ENCODE data around the gene MST1. TPM values are rescaled to one million over a fixed set of nuclear protein-coding genes. Genes with fewer than 3 reads are reported as not detected.
A peak's percentile ranks its signal among the peaks of the same experiment; 100 is the strongest.

The MST1 gene
- total and polyA plus RNA-seq, 9 of the 15 experiments (the other 6 are each of a cell fraction or from before 2014, with no cell fraction given) = 0.08 to 1.8 (median 0.40) TPM

- H3K4me1 ChIP-seq (replicated peaks in 1 of 2; ENCODE audit: control insufficient read depth in 2 of 2, insufficient read depth in 2 of 2, low read length in 2 of 2) = peaks cover 0 to 9% of the 10 kb centered on the region in 2 experiments; a peak in 1 of 5 replicates
- WGBS (ENCODE audit: insufficient coverage, low coverage, missing lambda C conversion rate) = 87% methylated on average over 13 of the region's 13 CpGs
- H3K27ac ChIP-seq (ENCODE audit: extremely low read depth, low read depth, low read length) = no peak overlapping the region
- in situ Hi-C loops (cut with MboI) (no loop called here), intact Hi-C loops (cut with micrococcal nuclease) (no loop called here)
- no peak overlapping the region for H3K9ac ChIP-seq (ENCODE audit: insufficient read depth in 1 of 2, low read depth in 2 of 2, low read length in 2 of 2)
- CTCF ChIA-PET (ENCODE audit: low intra/inter-chr PET ratio) = no interaction called here
- POLR2A ChIA-PET = no interaction called here
- H3K4me2 ChIP-seq (ENCODE audit: insufficient read depth, low read length) = no peak overlapping the region
- no TSS peak for BruUV-seq (replicated peaks)
- no peaks in the 10 kb centered on the region for H4K20me1 ChIP-seq (replicated peaks; ENCODE audit: control insufficient read depth, insufficient read depth, low read length)
- H3K27me3 ChIP-seq (ENCODE audit: control insufficient read depth in 2 of 2, insufficient read depth in 2 of 2, low read length in 2 of 2) = no peaks in the 10 kb centered on the region
- H3K4me3 ChIP-seq = no peak overlapping the region
- H2AFZ ChIP-seq (ENCODE audit: low read depth, low read length) = no peak overlapping the region
- no peaks in the 10 kb centered on the region for H3K9me3 ChIP-seq (replicated peaks; ENCODE audit: control insufficient read depth, insufficient read depth, low read depth, low read length)
- H3K9me1 ChIP-seq (ENCODE audit: control insufficient read depth, insufficient read depth, low read length) = no peaks in the 10 kb centered on the region
- DNase-seq (ENCODE audit: extremely low read depth in 1 of 4, low spot score in 3 of 4) = no peak
- no peaks in the 10 kb centered on the region for H3K79me2 ChIP-seq (ENCODE audit: control insufficient read depth, insufficient read depth, low read length)
- ATAC-seq = no peak
- TF ChIP-seq SMAD1 (IDR thresholded peaks at IDR 0.05; ENCODE audit: low read depth, low read length, partially characterized antibody) = no peak
- no peak for FAIRE-seq
- peaks cover 42% of the 10 kb centered on the region; the same call in 2 of the 3 replicates for H3K36me3 ChIP-seq (ENCODE audit: control insufficient read depth, insufficient read depth, low read length)
These were observed 26.4 kb upstream of the MST1 start for GRCh38 chr3:49715611-49716121.

- FAIRE-seq = no peak
- intact Hi-C loops (cut with micrococcal nuclease) = no loop called here
- CTCF ChIA-PET (ENCODE audit: low intra/inter-chr PET ratio) = no interaction called here
These were observed 25.7 kb upstream of the MST1 start for GRCh38 chr3:49714728-49715550.

More at GRCh38 chr3:49714728-49715550, 25.7 kb upstream of the MST1 start:
- no peaks in the 10 kb centered on the region for H3K27me3 ChIP-seq (ENCODE audit: control insufficient read depth in 2 of 2, insufficient read depth in 2 of 2, low read length in 2 of 2)
- H4K20me1 ChIP-seq (replicated peaks; ENCODE audit: control insufficient read depth, insufficient read depth, low read length) = no peaks in the 10 kb centered on the region
- no peaks in the 10 kb centered on the region for H3K9me3 ChIP-seq (replicated peaks; ENCODE audit: control insufficient read depth, insufficient read depth, low read depth, low read length)
- no peak overlapping the region for H3K9ac ChIP-seq (ENCODE audit: insufficient read depth in 1 of 2, low read depth in 2 of 2, low read length in 2 of 2)
- H3K9me1 ChIP-seq (ENCODE audit: control insufficient read depth, insufficient read depth, low read length) = no peaks in the 10 kb centered on the region
- no peak overlapping the region for H2AFZ ChIP-seq (ENCODE audit: low read depth, low read length)
- no peak overlapping the region for H3K4me3 ChIP-seq
- TF ChIP-seq RB1 (IDR thresholded peaks at IDR 0.05; ENCODE audit: low read depth) (no peak), RAD21 (CRISPR knock-in tag; conservative IDR thresholded peaks at IDR 0.05 in 1 of 2, IDR thresholded peaks at IDR 0.05 in 1 of 2) (no peak), PHTF2 (CRISPR knock-in tag; IDR thresholded peaks at IDR 0.05) (no peak), NFATC3 (IDR thresholded peaks at IDR 0.05) (no peak), EHMT2 (IDR thresholded peaks at IDR 0.05) (no peak), POLR2G (IDR thresholded peaks at IDR 0.05; ENCODE audit: low read depth, low read length) (peak; percentile 44)
- no peak overlapping the region for H3K4me2 ChIP-seq (ENCODE audit: insufficient read depth, low read length)
- peaks cover 38% of the 10 kb centered on the region; the same call in 2 of the 3 replicates for H3K36me3 ChIP-seq (ENCODE audit: control insufficient read depth, insufficient read depth, low read length)
- H3K27ac ChIP-seq (ENCODE audit: extremely low read depth, low read depth, low read length) = no peak overlapping the region
- no peak for DNase-seq (ENCODE audit: extremely low read depth in 1 of 4, low spot score in 3 of 4)
- H3K79me2 ChIP-seq (ENCODE audit: control insufficient read depth, insufficient read depth, low read length) = no peaks in the 10 kb centered on the region
- POLR2A ChIA-PET = interaction anchor here (0.6 kb wide), 2 partner anchors 8 to 69 kb away, joined by 3 read pairs; no protein-coding TSS in a partner anchor
- in situ Hi-C loops (cut with MboI) = no loop called here
- peaks cover 0 to 9% of the 10 kb centered on the region in 2 experiments; a peak in 1 of 5 replicates for H3K4me1 ChIP-seq (replicated peaks in 1 of 2; ENCODE audit: control insufficient read depth in 2 of 2, insufficient read depth in 2 of 2, low read length in 2 of 2)
- 67% methylated on average over 7 of the region's 13 CpGs for WGBS (ENCODE audit: insufficient coverage, low coverage, missing lambda C conversion rate)
- no TSS peak for BruUV-seq (replicated peaks)
- ATAC-seq = no peak
